LNCAP (cell line): ENCODE results near the gene GALNT1.

Experiments used
- TF ChIP-seq, protein P1 (sequence below): fragments of 450-650 bp; IDR thresholded peaks from 2 replicates; pipeline ENCODE4 v1.5.1; 2017; ENCODE audit warnings: mild to moderate bottlenecking

GALNT1 gene

DNA sequence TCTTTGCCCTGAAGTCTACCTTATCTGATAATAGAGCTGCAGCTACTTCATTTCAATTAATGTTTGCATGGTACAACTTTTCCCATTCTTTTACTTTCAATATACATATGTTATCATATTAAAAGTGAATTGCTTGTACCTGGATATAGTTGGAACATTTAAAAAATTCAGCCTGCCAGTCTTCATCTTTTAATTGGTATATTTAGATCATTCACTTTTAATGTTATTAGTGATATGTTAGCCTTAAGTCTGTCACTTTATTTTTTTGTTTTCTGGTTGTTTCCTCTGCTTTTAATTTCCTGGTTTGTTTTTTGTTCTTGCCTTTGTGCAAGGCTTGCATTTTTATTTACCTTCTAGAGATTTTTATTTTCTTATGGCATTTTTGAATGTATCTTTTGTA, 158.2 kb downstream of the GALNT1 start:
- TF ChIP-seq, protein P1, sequence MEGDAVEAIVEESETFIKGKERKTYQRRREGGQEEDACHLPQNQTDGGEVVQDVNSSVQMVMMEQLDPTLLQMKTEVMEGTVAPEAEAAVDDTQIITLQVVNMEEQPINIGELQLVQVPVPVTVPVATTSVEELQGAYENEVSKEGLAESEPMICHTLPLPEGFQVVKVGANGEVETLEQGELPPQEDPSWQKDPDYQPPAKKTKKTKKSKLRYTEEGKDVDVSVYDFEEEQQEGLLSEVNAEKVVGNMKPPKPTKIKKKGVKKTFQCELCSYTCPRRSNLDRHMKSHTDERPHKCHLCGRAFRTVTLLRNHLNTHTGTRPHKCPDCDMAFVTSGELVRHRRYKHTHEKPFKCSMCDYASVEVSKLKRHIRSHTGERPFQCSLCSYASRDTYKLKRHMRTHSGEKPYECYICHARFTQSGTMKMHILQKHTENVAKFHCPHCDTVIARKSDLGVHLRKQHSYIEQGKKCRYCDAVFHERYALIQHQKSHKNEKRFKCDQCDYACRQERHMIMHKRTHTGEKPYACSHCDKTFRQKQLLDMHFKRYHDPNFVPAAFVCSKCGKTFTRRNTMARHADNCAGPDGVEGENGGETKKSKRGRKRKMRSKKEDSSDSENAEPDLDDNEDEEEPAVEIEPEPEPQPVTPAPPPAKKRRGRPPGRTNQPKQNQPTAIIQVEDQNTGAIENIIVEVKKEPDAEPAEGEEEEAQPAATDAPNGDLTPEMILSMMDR, result no peak

DNA sequence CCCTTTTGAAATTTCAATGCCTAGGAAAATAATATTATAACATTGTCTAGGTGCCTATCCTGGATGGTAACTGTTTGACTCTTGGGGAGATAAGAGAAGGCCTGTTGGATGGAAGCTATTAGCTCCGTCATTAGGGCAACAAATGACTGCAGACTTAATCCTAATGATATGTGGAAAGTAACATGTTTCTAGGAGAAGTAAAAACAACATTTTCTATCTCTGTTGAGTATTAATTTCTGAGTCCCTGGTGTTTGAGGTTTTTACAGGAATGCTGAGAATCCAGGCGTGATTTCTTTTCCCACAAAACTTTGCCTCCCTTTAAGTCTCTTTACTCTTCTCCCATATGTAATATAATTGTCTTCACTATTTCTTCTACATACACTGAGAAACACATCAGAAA, 159.1 kb downstream of the GALNT1 start:
- TF ChIP-seq, protein P1, result no peak

DNA sequence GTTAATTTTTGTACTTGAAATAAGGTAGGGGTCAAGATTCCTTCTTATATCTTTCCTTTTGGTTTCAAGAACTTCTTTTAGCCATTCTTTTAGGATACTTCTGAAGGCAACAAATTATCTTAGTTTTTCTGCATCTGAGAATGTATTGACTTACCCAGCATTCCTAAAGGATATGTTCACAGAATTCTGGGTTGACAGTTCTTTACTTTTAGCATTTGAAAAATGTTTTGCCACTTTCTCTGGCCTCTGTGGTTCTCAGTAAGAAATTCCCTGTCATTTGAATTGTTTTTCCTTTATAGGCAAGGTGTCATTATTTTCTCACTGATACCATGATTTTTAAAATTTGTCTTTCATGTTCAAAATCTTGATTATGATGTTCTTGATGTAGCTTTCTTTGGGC, 162.4 kb downstream of the GALNT1 start:
- TF ChIP-seq, protein P1, result no peak

DNA sequence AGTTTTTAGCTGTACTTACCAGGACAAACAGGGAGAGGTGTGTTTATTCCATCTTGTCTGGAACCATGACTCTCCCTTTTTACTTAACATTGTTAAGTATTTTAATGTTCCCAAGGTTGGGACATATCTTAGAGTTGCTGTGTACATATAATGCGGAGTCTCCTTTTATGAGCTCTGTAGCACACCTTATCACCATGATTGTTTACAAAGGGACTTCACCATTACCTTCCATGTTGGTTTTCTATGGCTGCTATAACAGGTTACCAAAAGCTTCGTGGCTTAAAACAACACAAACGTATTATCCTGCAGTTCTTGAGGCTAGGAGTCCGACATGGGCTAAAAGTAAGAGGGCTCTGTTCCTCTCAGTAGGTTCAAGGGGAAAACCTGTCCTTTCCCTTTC, 164.3 kb downstream of the GALNT1 start:
- TF ChIP-seq, protein P1, result no peak

DNA sequence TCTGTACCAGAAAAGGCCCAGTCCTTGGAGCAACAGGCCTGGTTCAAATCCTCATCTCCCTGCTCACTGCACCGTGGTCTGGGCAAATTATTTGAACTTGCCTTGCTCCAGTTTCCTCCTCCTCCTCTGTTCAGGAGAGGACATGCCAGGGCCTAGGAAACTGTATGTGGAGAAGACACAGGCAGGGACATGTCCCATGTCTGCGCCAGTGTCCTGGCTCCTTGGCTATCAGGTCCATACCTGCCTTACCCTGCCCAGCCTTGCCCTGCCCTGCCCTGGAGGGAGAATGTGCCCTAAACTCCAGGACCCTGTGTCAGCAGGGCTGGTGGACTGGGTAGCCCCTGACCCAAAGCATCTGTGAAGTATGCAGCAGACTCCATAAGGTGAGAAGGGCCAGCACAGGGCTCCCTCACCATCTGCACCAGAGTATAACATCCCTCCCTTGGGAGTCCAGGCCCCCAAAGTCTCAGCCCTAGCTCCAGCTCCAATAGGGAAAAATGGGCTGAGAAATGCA, 165.3 kb downstream of the GALNT1 start:
- TF ChIP-seq, protein P1, result no peak

DNA sequence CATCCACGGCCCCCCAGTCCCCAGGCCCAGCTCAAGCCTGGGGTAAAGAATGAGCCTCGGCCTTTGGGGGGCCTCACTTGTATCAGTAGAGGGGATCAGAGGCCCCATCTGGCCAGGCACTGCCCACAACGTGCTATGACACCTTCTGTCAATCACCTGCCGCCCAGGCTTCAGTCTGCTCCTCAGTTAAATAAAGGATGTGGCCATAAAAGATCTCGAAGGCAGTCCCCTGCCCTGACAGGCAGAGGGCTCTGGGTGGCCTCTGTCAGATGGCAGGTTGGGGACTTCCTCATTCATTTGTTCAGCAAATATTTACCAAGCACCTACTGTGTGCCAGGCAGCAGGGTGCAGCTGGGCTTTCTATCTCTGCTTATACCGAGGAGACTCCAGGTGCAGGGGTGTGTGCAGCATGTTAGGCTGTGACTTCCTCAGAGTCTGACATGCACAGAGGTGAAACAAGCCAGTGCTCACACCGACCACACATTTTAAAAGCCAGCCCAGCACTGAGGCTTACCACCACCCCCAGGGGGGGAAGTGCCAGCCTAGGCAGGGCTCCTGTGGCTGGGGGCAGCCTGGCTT, 166.4 kb downstream of the GALNT1 start:
- TF ChIP-seq, protein P1, result no peak

DNA sequence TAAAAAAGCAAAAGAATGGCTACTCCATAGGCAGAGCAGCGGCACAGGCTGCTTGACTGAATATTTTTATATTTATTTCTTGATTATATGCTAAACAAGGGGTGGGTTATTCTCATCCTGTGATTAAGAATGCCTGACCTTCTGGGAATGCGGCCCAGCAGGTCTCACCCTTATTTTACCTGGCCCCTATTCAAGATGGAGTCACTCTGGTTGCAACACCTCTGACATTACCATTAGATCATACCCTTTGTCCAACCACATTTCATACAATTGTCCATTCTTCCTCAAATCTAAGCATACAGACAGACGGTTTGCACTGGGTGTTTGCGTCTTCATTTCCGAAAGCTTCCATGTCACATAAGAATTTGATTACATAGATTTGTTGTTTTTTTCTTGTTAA, 168.2 kb downstream of the GALNT1 start:
- TF ChIP-seq, protein P1, result no peak

DNA sequence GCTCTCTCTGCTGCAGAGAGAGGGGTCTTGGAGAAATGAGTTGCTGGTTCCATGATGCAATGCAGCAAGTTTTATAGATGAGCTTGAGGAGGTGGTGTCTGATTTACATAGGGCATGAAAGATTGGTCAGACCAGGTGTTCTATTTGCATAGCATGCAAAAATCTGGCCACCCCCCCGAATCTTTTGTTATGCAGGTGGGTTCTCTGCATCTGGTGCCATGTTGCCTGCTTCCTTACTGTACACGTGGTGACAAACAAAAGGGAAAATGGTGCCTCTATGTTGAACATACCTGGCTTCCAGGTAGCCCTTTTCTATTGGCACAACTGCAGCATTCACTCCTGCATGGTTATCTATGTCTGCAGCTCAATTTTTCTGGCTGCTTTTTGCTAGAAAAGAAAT, 169.4 kb downstream of the GALNT1 start:
- TF ChIP-seq, protein P1, result no peak
